NCI-H345 treated with DMSO at 0.1 percent for 48 hours (cell line): ENCODE data around the gene XRN2.

ENCODE experiments used
- DNase-seq: peaks from one replicate; lab custom pipeline; 2025; ENCODE audit not compliant: unreplicated experiment; lab: John Stamatoyannopoulos, UW

Gene XRN2

DNA sequence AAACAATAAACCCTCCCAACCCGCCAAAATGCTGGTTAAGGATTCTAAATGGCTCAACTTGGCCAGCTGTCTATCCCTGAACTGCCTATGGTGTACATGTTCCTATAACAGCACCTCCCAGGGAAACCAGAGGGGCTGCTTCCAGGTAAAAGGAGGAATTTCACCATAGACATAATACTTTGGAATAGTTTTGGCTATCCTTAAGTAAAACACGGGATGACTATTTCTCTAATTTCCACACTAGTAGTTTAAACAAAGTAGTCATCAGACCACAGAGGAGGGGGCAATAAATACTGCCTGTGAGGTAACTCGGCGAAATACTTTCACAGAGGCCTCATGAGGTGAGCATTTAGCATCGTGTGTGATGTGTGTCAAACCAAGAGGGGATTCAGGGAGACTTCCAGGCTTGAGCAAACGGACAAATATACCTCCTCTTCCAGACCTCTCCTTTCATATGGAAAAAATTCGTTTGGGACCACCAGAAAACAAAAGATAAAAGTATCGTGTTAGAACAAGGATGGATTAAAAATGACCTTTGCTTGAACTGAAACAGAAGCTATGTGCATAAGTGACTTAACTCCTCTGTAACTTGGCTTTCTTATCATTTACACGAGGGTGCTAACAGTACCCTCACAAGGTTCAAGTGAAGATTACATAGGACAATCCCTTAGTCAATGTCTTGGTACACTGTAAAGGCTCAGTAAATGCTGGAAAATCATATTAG lies 1.0 kb upstream of the XRN2 start:
- DNase-seq: no peak

- DNase-seq: no peak
Measured at GRCh38 chr20:21302664-21303060, 469 bp upstream of the XRN2 start.

DNA sequence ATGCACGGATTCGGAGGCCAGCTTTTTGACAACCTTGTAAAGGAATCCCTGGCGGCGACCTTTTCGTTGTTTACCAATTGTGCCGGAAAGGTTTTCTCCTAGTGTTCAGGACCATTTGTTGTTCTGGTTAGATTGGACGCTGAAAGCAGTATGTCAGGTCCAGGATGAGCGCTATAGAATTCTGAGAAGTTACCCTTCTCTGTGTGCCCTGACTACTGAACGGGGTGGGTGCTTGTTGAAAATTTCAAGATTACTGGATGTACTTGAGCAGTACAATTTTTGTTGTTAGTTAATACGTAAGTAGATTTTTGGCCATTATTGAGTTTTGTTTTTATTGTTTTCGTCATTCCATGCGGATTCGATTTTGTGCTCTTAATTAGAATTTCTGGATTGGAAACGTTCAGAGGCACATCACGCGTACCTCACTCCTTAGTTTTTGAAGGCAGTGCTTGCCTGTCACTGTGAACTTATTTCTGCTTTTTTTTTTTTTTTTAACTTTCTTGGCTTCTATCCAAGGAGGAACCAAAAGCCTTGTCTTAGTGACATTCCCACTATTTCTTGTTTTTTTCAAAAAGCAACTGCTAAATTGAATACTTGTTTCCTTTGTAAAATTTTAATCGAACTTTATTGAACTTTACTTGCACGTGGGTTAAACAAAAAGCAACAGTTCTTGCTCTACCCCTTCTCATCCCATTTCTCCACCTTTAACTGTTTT lies 898 bp downstream of the XRN2 start:
- DNase-seq: no peak

DNA sequence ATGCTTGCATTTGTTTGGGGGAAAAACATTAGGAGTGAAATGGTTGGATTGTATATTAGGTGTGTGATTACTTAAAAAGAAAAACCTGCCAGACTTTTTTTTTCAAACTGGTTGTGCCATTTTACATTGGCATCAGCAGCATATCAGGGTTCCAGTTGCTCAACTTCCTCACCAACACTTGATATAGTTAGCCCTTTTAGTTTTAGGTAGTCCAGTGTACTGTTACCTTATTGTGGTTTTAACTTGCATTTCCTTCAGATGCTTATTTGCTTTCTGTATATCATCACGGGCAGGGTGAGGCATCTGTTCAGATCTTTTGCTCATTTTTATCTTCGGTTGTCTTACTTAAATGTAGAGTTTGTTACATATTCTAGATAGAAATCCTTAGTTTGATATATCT lies 5.2 kb downstream of the XRN2 start:
- DNase-seq: no peak

DNA sequence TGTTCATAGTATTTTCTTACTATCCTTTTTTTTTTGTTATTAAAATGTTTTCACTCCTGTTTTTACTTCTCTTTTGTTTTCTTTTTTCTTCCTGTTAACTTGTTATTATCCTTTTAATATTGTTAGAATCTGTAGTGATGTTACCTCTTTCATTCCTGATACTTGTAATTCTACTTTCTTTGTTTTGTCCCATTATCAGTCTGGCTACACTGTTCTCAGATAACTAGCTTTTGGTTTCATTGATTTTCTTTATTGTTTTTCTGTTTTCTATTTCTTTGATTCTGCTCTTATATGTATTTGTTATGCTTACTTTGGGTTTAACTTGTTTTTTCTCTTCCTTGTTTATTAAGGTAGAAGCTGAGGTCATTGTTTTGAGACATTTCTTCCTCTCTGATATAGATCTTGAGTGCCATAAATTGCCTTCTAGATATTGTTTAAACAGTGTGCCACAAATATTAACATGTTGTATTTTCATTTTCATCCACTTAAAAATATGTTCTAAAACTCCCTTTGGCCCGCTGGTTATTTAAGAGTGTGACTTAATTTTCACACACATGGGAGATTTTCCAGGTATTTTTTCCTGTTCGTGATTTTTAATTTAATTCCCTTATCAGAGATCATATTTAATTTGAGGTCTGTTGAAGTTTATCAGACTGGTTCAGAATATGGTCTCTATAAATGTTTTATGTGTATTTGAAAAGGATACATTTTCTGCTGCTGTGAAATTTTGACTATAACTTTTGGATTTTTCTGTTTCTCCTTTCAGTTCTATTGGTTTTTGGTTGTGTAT lies 6.7 kb downstream of the XRN2 start:
- no peak for DNase-seq

- no peak for DNase-seq
Measured at GRCh38 chr20:21312813-21313474, 9.8 kb downstream of the XRN2 start.

- no peak for DNase-seq
Measured at GRCh38 chr20:21315138-21315537, 12.0 kb downstream of the XRN2 start.

DNA sequence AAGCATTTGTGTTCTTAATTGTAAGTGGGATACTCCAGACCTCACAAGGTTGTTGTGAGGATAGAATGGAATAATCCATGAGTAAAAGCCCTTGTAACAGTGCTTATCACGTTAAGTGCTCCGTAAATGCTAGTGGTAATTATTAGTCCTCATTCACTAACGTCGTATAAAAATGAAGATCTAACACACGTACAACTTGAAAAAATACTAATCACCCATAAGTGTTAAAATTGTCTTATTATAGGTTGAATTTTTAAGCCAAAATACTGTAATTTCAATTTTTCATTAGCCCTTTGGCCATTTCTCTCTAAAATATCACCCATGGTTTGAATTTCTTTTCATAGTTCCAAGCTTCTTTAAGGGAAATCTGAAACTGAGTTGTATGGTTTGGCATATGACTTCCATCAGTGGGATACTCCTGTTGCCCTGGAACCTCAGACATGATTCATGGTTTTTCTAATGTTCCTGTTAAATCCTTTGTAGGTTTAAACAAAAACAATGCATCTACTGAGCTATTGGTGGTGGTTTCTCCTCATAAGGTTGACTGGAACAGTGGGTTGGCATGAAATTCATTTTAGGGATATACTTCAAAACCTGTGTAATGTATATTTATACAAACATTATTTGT lies 19.1 kb downstream of the XRN2 start:
- no peak for DNase-seq

DNA sequence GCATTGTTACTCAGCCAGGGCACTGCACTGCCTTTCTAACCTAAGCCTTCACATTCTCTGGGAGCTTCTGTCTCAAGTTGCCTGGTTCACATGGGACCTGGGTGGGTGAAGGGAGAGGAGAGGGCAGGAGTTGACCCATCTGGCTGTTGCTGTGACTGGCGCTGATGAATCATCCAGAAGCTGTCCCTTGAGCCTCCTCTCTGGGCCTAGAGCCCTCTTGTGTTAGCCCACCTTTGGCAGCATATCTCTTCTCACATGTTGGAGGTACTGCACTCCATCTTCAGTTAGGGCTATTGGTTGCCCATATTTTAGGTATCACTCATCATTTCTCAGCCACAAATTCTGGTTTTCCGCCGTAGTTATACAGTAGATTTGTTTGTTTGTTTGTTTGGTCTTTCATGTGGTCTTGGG lies 19.8 kb downstream of the XRN2 start:
- DNase-seq: no peak

DNA sequence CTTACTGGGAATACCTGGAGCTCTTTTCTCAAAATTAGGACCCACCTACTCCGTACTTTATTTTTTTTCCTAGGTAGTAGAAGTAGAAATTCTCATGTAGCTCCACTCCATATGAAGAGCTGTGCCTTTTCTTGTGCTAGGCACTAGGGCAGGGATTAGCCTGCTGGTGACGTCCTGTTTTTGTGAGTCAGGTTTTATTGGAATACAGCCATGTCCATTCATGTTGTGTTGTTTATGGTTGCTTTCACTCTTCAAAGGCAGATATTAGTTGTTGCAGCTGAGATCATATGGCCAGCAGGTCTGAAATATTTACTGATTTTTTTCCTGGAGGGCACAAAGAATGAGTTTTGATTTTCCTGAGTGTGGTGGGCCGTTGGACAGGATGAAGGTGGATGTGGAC lies 20.5 kb downstream of the XRN2 start:
- no peak for DNase-seq

- DNase-seq: no peak
Measured at GRCh38 chr20:21324126-21324525, 21.0 kb downstream of the XRN2 start.

- no peak for DNase-seq
Measured at GRCh38 chr20:21325296-21325695, 22.2 kb downstream of the XRN2 start.

GRCh38 chr20:21326700-21327099 lies 23.6 kb downstream of the XRN2 start:
- DNase-seq: no peak

DNA sequence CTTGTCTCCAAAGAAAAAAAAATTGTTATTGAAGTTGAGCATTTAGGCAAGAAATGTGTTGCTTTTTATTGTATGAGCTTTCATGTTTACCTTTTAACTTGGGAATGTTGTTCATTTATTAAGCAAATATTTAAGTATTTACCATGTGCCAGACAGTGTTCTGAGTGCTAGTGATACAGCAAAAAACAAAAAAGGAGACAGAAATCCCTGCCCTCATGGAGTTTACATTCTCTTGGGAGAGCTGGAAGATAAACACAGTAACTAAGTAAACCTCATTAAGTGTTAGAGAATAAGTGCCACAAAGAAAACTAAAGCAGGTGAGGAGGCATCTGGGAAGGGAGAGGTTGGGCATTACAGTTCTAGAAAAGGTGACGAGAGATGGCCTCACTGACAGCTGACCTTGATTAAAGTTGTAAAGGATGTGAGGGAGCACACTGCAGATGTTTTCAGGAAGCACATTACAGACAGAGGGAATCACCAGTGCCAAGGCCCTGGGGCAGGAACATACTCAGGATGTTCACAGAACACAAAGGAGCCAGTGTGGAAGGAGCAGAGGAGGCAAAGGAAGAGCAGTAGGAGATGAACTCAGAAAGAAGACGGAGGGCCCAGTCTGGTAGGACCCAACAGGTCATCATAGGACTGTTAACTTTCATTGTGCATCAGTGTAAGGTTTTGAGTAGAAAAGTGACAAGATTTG lies 33.5 kb downstream of the XRN2 start:
- no peak for DNase-seq

- no peak for DNase-seq
Measured at GRCh38 chr20:21338291-21338690, 35.2 kb downstream of the XRN2 start.

DNA sequence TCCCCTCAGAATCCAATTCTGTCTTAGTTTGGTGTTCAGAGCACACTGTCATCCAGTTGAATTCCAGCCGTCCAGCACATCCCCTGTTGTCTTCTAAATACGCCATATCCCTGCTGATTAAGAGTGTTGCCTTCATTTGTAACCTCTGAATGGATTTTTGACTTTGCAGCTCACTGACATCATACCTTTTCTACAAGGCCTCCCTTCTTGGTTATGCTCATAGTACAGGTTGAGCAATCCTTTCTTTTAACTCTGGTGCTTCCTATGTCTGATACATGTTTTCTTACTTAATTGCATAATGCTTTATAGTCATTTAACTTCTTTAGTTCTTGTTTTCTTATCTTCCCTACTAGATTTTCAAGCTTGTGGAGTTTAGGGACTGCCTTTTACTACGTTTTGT lies 36.4 kb downstream of the XRN2 start:
- no peak for DNase-seq

- no peak for DNase-seq
Measured at GRCh38 chr20:21340991-21341697, 38.0 kb downstream of the XRN2 start.

- no peak for DNase-seq
Measured at GRCh38 chr20:21342656-21343345, 39.7 kb downstream of the XRN2 start.

- no peak for DNase-seq
Measured at GRCh38 chr20:21344206-21344900, 41.2 kb downstream of the XRN2 start.
